ENCODE measurements around the gene SLC6A3. TPM values are rescaled to one million over a fixed set of nuclear protein-coding genes. Genes with fewer than 3 reads are reported as not detected.
"Not testable (repeated sequence)": the region's sequence is repeated elsewhere in the genome, so short reads cannot be mapped to it uniquely, and the experiment has no call there.

Gene SLC6A3
- total RNA-seq, 1 donor from 2014 or later = not detected

- intact Hi-C loops (cut with micrococcal nuclease) = no loop called here
- no peaks in the 10 kb centered on the region for H3K9me3 ChIP-seq (replicated peaks)
- no peaks in the 10 kb centered on the region for H3K4me1 ChIP-seq
- H3K27ac ChIP-seq (replicated peaks) = no peak overlapping the region
- TF ChIP-seq CTCF (IDR thresholded peaks at IDR 0.05; ENCODE audit: borderline replicate concordance) = no peak
- peaks cover 51% of the 10 kb centered on the region for H3K36me3 ChIP-seq
- H3K27me3 ChIP-seq (ENCODE audit: low read depth) = no peaks in the 10 kb centered on the region
- no peak for DNase-seq
- H3K4me3 ChIP-seq = no peak overlapping the region
These were observed 17.1 kb upstream of the SLC6A3 start for GRCh38 chr5:1462358-1462757.

- Histone ChIP-seq H3K4me3 (no peak overlapping the region), H3K36me3 (peaks cover 47% of the 10 kb centered on the region)
These were observed 16.2 kb upstream of the SLC6A3 start for GRCh38 chr5:1461396-1461795.

GRCh38 chr5:1460054-1460682 is 14.9 kb upstream of the SLC6A3 start:
- intact Hi-C loops (cut with micrococcal nuclease) = no loop called here

More at GRCh38 chr5:1461396-1461795, 16.2 kb upstream of the SLC6A3 start:
- no peak for DNase-seq
- Histone ChIP-seq H3K9me3 (replicated peaks) (peaks cover 5% of the 10 kb centered on the region), H3K4me1 (no peaks in the 10 kb centered on the region), H3K27ac (replicated peaks) (no peak overlapping the region), H3K27me3 (ENCODE audit: low read depth) (no peaks in the 10 kb centered on the region)
- TF ChIP-seq CTCF (IDR thresholded peaks at IDR 0.05; ENCODE audit: borderline replicate concordance) = no peak
- intact Hi-C loops (cut with micrococcal nuclease) = no loop called here

GRCh38 chr5:1459435-1459834 is 14.2 kb upstream of the SLC6A3 start:
- intact Hi-C loops (cut with micrococcal nuclease); DNase-seq: not testable (repeated sequence)

More at GRCh38 chr5:1460054-1460682, 14.9 kb upstream of the SLC6A3 start:
- H3K9me3 ChIP-seq (replicated peaks) = peaks cover 15% of the 10 kb centered on the region
- H3K36me3 ChIP-seq = peaks cover 37% of the 10 kb centered on the region
- TF ChIP-seq CTCF (IDR thresholded peaks at IDR 0.05; ENCODE audit: borderline replicate concordance) = no peak
- no peak overlapping the region for H3K4me3 ChIP-seq
- no peaks in the 10 kb centered on the region for H3K4me1 ChIP-seq
- H3K27me3 ChIP-seq (ENCODE audit: low read depth) = no peaks in the 10 kb centered on the region
- no peak overlapping the region for H3K27ac ChIP-seq (replicated peaks)
- DNase-seq = no peak

GRCh38 chr5:1456110-1456881 is 11.1 kb upstream of the SLC6A3 start:
- H3K4me3 ChIP-seq; H3K27ac ChIP-seq (replicated peaks); intact Hi-C loops (cut with micrococcal nuclease); H3K36me3 ChIP-seq; H3K4me1 ChIP-seq; DNase-seq: not testable (repeated sequence)
- Histone ChIP-seq H3K27me3 (ENCODE audit: low read depth) (peaks cover 12% of the 10 kb centered on the region), H3K9me3 (replicated peaks) (peaks cover 45% of the 10 kb centered on the region)

More at GRCh38 chr5:1459435-1459834, 14.2 kb upstream of the SLC6A3 start:
- H3K27ac ChIP-seq (replicated peaks); H3K27me3 ChIP-seq (ENCODE audit: low read depth); H3K4me3 ChIP-seq; H3K4me1 ChIP-seq: not testable (repeated sequence)
- Histone ChIP-seq H3K9me3 (replicated peaks) (peaks cover 23% of the 10 kb centered on the region), H3K36me3 (peaks cover 37% of the 10 kb centered on the region)

GRCh38 chr5:1453613-1454012 is 8.4 kb upstream of the SLC6A3 start:
- no peak overlapping the region for H3K4me3 ChIP-seq
- no peak for TF ChIP-seq CTCF (IDR thresholded peaks at IDR 0.05; ENCODE audit: borderline replicate concordance)
- peaks cover 39% of the 10 kb centered on the region for H3K27me3 ChIP-seq (ENCODE audit: low read depth)
- peaks cover 45% of the 10 kb centered on the region for H3K9me3 ChIP-seq (replicated peaks)
- no peak overlapping the region for H3K27ac ChIP-seq (replicated peaks)
- no peaks in the 10 kb centered on the region for H3K36me3 ChIP-seq
- intact Hi-C loops (cut with micrococcal nuclease) = no loop called here
- DNase-seq = no peak
- no peaks in the 10 kb centered on the region for H3K4me1 ChIP-seq
